OCI-LY7 (cell line): ENCODE results near the gene ATG16L2. TPM values are rescaled to one million over a fixed set of nuclear protein-coding genes. Genes with fewer than 3 reads are reported as not detected.
"Not testable (repeated sequence)": the region's sequence is repeated elsewhere in the genome, so short reads cannot be mapped to it uniquely, and the experiment has no call there.

Source experiments
- BruUV-seq: library from RNA; stranded (reverse); fragments of 400-500 nt; replicated peaks from 2 replicates; lab custom pipeline; 2021; lab: Mats Ljungman, UMichigan
- CTCF ChIA-PET: fragments of 300-600 bp; sonication (Branson Sonifier 250); formaldehyde crosslinking; loops from one replicate; lab custom pipeline; 2022; ENCODE audit warnings: antibody characterized with exemption; ENCODE audit not compliant: unreplicated experiment; lab: Charles Lee
- POLR2A ChIA-PET: fragments of 300-600 bp; sonication (Branson Sonifier 250); formaldehyde crosslinking; loops from one replicate; lab custom pipeline; 2022; ENCODE audit warnings: antibody characterized with exemption; lab: Charles Lee
- DNase-seq: peaks from one replicate; pipeline ENCODE4 v3.0.0-alpha.2; 2015; ENCODE audit warnings: low spot score
- H2AFZ ChIP-seq: fragments of 200-600 bp; sonication (generic), shearing (Covaris generic); 2 replicates; pipeline ENCODE4 v1.6.1; 2014; ENCODE audit warnings: mild to moderate bottlenecking, antibody characterized with exemption, low read length, moderate library complexity
- H3K27ac ChIP-seq: fragments of 200-600 bp; sonication (generic); 2 replicates; pipeline ENCODE4 v1.5.1; 2014; ENCODE audit warnings: mixed run types, low read depth, mild to moderate bottlenecking, moderate library complexity, low read length, inconsistent platforms; ENCODE audit not compliant: poor library complexity, severe bottlenecking
- H3K36me3 ChIP-seq: fragments of 200-600 bp; sonication (generic); 2 replicates; pipeline ENCODE4 v1.6.1; 2014; ENCODE audit warnings: mild to moderate bottlenecking, antibody characterized with exemption, low read length, moderate library complexity, mixed read lengths; ENCODE audit not compliant: insufficient read depth
- H3K4me1 ChIP-seq: fragments of 200-600 bp; sonication (generic); 2 replicates; pipeline ENCODE4 v1.5.1; 2014; ENCODE audit warnings: mild to moderate bottlenecking, low read length; ENCODE audit not compliant: insufficient read depth, poor library complexity, severe bottlenecking
- H3K4me2 ChIP-seq: fragments of 200-600 bp; sonication (generic); 2 replicates; pipeline ENCODE4 v1.6.1; 2014; ENCODE audit warnings: mild to moderate bottlenecking, low read length
- H3K4me3 ChIP-seq: fragments of 200-600 bp; sonication (generic); 2 replicates; pipeline ENCODE4 v1.5.1; 2014; ENCODE audit warnings: mild to moderate bottlenecking, low read depth, low read length; ENCODE audit not compliant: poor library complexity, severe bottlenecking
- H3K79me2 ChIP-seq: fragments of 200-600 bp; sonication (generic); 2 replicates; pipeline ENCODE4 v1.6.1; 2016; ENCODE audit warnings: low read depth, mild to moderate bottlenecking, low read length, moderate library complexity, mixed read lengths; ENCODE audit not compliant: insufficient read depth
- H3K9me2 ChIP-seq: fragments of 200-600 bp; sonication (generic); 2 replicates; pipeline ENCODE4 v1.6.1; 2016; ENCODE audit warnings: mild to moderate bottlenecking, low read length, mixed read lengths; ENCODE audit not compliant: insufficient read depth
- H3K9me3 ChIP-seq: fragments of 200-600 bp; sonication (generic); 2 replicates; pipeline ENCODE4 v1.6.1; 2014; ENCODE audit warnings: mild to moderate bottlenecking, mixed run types, low read length, mixed read lengths
- H4K20me1 ChIP-seq: fragments of 200-600 bp; sonication (generic); 2 replicates; pipeline ENCODE4 v1.6.1; 2014; ENCODE audit warnings: mild to moderate bottlenecking, antibody characterized with exemption, low read length, moderate library complexity, mixed read lengths; ENCODE audit not compliant: insufficient read depth
- EZH2phosphoT487 ChIP-seq: fragments of 200-600 bp; sonication (generic); IDR thresholded peaks from 2 replicates; pipeline ENCODE4 v1.6.1; 2018; ENCODE audit warnings: low read depth, borderline replicate concordance, mild to moderate bottlenecking, mixed run types, antibody characterized with exemption, low read length, moderate library complexity, mixed read lengths
- intact Hi-C: fragments of 100-400 bp; cut with micrococcal nuclease; formaldehyde crosslinking; loops from one replicate; pipeline ENCODE4 v1.10.0; 2022; ENCODE audit not compliant: unreplicated experiment
- total RNA-seq, 2 experiments: library from RNA; depleted of rRNA in 1 of 2; stranded (reverse); fragments of >200 nt in 1 of 2; shearing (Covaris generic) in 1 of 2; gene quantifications; 2 replicates each; pipeline ENCODE4 v1.2.3, GENCODE V29; 2014 to 2022
- TF ChIP-seq, protein P1 (sequence below): fragments of 200-600 bp; sonication (generic); conservative IDR thresholded peaks from 2 replicates; pipeline ENCODE4 v1.5.1; 2014; ENCODE audit warnings: mild to moderate bottlenecking, antibody characterized with exemption, low read length, moderate library complexity, mixed read lengths

ATG16L2 gene
- total RNA-seq, 2 experiments from 2014 or later, result 103 to 108 TPM

DNA sequence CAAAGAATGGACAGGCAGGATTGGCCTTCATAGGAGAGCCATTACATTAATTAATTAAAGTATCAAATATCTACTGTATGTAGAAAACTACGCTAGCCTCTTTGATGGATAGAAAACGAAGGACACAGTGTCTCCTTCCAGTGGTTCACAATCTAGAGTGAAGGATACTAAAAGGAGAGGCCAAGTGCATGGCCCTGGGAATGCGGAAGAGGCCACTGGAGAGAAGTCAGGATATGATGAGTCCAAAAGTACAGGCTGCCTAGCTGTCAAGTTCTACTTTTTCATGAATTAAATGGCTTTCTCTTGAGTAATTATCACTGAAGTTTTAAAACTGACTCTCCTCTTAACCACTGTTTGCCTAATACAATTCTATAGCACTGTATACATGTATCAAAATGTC, 41.9 kb downstream of the ATG16L2 start:
- Histone ChIP-seq H3K4me2 (no peak overlapping the region), H3K4me1 (no peaks in the 10 kb centered on the region), H2AFZ (no peak overlapping the region), H3K79me2 (peaks cover 2% of the 10 kb centered on the region; the same call in 1 of the 2 replicates), H3K9me3 (no peaks in the 10 kb centered on the region), H3K27ac (no peak overlapping the region), H4K20me1 (no peaks in the 10 kb centered on the region), H3K36me3 (peaks cover 92% of the 10 kb centered on the region), H3K4me3 (no peak overlapping the region), H3K9me2 (no peaks in the 10 kb centered on the region)
- no TSS peak for BruUV-seq
- TF ChIP-seq, protein P1, sequence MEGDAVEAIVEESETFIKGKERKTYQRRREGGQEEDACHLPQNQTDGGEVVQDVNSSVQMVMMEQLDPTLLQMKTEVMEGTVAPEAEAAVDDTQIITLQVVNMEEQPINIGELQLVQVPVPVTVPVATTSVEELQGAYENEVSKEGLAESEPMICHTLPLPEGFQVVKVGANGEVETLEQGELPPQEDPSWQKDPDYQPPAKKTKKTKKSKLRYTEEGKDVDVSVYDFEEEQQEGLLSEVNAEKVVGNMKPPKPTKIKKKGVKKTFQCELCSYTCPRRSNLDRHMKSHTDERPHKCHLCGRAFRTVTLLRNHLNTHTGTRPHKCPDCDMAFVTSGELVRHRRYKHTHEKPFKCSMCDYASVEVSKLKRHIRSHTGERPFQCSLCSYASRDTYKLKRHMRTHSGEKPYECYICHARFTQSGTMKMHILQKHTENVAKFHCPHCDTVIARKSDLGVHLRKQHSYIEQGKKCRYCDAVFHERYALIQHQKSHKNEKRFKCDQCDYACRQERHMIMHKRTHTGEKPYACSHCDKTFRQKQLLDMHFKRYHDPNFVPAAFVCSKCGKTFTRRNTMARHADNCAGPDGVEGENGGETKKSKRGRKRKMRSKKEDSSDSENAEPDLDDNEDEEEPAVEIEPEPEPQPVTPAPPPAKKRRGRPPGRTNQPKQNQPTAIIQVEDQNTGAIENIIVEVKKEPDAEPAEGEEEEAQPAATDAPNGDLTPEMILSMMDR, result no peak
- no peak for TF ChIP-seq EZH2phosphoT487
- DNase-seq, result no peak
- intact Hi-C loops, result no loop called here
- ChIA-PET CTCF (no interaction called here), POLR2A (no interaction called here)

DNA sequence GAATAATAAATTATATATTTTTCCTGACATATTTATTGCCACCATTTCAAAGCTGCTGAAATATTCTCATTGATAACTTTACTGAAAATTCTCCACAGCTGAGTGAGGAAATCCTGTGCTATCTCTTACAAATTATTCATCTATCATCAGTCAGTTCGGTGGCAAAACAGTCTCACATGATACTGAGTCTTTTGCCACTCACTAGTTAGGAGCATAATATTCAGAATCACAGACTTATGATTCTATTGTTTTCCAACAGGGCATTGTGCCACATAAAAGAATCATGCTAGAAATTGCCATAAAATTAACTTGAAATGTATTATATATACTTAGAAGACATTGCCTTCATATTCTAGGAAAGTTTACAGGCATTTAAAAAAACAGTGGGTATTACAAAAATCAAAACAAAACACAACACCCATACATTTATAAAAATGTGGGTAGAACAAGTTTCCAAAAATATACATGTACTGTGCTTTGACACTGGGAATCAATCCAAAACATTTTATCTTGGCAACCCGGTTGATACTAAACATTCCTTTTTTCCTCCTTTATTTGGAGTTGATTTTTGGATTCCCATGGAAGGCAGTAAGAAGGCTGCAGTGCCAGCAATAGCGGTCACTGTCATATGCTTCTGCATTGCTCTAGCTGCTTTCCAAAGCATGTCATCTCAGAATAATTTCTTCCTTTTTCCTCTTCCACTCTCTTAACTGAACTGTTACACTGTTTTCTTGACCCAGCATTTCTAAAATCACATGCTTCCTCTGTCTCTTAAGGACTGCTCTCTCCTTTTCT, 42.5 kb downstream of the ATG16L2 start:
- H3K36me3 ChIP-seq, result peaks cover 92% of the 10 kb centered on the region
- ChIA-PET CTCF (no interaction called here), POLR2A (no interaction called here)
- DNase-seq, result no peak
- H3K4me3 ChIP-seq, result no peak overlapping the region
- H3K9me2 ChIP-seq, result no peaks in the 10 kb centered on the region
- intact Hi-C loops, result no loop called here
- H3K27ac ChIP-seq, result no peak overlapping the region
- no peaks in the 10 kb centered on the region for H4K20me1 ChIP-seq
- H3K4me2 ChIP-seq, result no peak overlapping the region
- peaks cover 5% of the 10 kb centered on the region; the same call in 1 of the 2 replicates for H3K79me2 ChIP-seq
- no peaks in the 10 kb centered on the region for H3K4me1 ChIP-seq
- TF ChIP-seq EZH2phosphoT487, result no peak
- TF ChIP-seq, protein P1, result no peak
- H3K9me3 ChIP-seq, result no peaks in the 10 kb centered on the region
- no TSS peak for BruUV-seq
- H2AFZ ChIP-seq, result no peak overlapping the region

DNA sequence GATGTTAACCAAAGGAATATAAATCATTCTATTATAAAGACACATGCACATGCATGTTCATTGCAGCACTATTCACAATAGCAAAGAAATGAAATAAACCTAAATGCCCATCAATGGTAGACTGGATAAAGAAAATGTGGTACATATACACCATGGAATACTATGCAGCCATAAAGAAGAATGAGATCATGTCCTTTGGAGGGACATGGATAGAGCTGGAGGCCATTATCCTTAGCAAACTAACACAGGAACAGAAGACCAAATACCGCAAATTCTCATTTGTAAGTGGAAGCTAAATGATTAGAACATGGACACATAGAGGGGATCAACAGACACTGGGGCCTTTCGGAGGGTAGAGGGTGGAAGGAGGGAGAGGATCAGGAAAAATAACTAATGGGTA, 44.1 kb downstream of the ATG16L2 start:
- intact Hi-C loops, H3K27ac ChIP-seq, H3K4me3 ChIP-seq, H3K4me2 ChIP-seq, H3K4me1 ChIP-seq, H3K9me2 ChIP-seq, DNase-seq, H2AFZ ChIP-seq, H4K20me1 ChIP-seq, BruUV-seq, H3K9me3 ChIP-seq: not testable (repeated sequence)
- Histone ChIP-seq H3K36me3 (peaks cover 91% of the 10 kb centered on the region), H3K79me2 (peaks cover 13% of the 10 kb centered on the region; the same call in 1 of the 2 replicates)
- POLR2A ChIA-PET, result interaction anchor here (1.0 kb wide), 1 partner anchor 13 kb away, joined by 3 read pairs; no protein-coding TSS in a partner anchor
- CTCF ChIA-PET, result interaction anchor here (0.7 kb wide), 1 partner anchor 320 kb away, joined by 3 read pairs; no protein-coding TSS in a partner anchor
